ENCODE results near the gene SLC22A3.
A peak's percentile ranks its signal among the peaks of the same experiment; 100 is the strongest.
"Not testable (repeated sequence)": the region's sequence is repeated elsewhere in the genome, so short reads cannot be mapped to it uniquely, and the experiment has no call there.

The SLC22A3 gene

DNA sequence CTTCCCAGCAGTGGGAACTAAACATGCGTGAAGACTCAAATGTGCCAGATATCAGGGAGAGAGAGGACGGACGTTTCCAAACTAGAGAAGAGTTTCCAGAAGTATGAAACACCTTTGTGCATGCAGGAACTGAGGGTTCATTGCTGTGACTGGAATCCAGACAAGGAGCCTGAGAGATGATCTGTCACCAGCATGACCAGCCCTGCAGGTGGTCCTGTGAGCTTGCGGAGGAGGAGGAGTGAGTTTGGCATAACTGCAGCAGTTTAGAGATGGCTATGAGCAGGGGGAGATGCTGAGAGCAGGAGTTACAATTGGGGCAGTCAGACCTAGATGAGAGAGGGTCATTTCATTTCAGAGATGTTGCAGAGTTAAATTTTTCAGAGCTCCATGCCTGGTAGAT, 89.6 kb downstream of the SLC22A3 start:
- no peak for DNase-seq (ENCODE audit: low read depth in 4 of 4, low spot score in 1 of 4)

DNA sequence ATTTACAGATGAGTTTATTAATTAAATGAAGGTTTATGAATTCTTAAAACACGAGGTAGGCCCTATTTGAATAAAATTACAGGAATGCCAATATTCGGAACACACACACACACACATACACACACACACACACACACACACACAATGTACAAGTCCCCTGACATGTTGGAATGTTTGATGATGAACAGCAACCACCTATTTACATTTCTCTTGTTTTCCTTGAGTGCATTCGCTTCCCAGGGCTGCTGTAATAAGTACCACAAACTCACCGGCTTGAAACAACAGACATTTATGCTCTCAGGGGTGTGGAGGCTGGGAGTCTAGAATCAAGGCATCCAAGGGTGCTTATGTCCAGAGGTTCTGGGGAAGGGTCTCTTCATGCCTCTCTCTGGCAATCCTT, 90.3 kb downstream of the SLC22A3 start:
- no peak for DNase-seq (ENCODE audit: low read depth in 4 of 4, low spot score in 1 of 4)

DNA sequence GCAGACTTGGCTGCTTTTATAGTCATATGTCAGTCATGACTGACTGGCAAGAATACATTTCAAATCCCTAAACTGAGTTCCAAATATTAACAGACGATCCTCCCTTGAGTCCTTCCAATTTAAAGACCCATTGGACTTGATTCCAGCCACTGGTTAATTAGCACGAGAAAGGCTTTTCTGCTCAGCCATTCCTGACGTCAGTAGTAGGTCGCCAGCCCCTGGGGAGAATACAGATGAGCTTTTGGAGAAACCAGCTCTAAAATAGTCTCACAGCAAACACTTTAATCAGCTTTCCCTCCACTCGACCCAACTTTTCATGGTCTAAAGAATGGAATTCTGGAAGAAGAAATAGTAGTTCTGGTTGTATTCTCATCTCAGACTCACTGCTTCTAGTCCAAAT, 91.6 kb downstream of the SLC22A3 start:
- DNase-seq (ENCODE audit: low read depth in 4 of 4, low spot score in 1 of 4) = no peak

DNA sequence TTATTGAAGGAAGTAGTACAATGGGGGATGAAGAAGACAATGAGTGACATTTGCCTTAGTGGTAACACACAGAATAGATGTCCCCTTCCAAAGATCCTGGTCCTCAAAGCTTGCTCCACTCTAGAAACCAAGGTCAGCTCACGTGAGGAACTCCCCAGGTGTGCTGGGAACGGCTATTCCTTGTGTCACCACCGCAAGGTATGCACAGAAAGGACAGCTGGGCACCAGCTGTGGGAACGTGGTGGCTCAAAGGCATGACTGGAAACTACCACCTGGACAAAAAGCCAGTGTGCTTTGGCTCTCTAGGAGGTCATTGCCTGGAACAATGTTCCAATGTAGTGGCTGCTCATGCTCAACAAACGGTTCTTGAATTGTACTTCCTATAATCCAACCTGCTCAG, 94.0 kb downstream of the SLC22A3 start:
- no peak for DNase-seq (ENCODE audit: low read depth in 4 of 4, low spot score in 1 of 4)

DNA sequence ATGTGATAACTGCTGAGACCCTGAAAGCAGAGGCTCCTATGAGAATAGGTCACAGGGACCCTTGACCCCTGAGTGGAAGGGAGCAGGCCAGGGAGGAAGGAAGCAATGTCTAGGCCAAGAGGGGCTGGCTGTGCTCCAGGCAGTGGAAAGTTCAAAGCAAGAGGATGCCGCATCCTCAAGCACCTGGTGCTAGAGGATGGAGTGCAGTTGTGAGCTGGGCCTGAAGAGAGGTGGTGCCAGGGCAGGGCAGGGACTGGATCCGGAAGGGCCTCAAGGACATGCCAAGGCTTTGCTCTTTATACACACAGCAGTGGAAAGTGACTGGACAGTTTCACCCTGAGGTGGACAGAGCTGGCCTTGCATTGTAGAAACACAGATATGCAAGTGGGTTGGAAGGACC, 97.0 kb downstream of the SLC22A3 start:
- no peak for DNase-seq (ENCODE audit: low read depth in 4 of 4, low spot score in 1 of 4)

DNA sequence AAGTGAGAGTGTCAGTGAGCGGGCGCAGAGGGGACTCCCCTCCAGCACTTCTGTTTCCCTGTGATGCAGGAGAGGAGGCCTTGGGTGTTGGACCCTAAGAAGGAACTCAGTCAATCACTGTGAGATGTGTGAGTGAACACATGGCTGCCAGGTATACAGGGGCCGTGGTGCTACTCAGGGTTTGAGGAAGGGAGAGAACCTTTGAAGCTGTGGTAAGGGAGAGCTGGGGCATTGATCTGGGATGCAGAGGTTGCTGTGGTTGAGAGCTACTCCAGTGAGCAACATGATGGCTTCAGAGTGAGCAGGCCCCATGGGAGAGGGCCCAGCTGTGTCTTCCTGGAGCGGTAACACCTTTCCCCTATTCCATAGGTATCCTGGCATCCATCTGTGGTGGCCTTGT, 99.2 kb downstream of the SLC22A3 start:
- DNase-seq (ENCODE audit: low read depth in 4 of 4, low spot score in 1 of 4) = no peak

DNA sequence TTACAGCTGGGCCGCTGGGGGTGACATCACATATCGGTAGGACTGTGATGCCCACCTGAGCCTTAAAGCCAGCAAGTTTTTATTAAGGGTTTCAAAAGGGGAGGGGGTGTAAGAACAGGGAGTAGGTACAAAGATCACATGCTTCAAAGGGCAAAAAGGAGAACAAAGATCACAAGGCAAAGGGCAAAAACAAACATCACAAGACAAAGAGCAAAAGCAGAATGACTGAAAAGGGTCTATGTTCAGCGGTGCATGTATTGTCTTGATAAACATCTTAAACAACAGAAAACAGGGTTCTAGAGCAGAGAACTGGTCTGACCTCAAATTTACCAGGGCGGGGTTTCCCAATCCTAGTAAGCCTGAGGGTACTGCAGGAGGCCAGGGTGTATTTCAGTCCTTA, 101.6 kb downstream of the SLC22A3 start:
- not testable (repeated sequence) for DNase-seq (ENCODE audit: low read depth in 4 of 4, low spot score in 1 of 4)

DNA sequence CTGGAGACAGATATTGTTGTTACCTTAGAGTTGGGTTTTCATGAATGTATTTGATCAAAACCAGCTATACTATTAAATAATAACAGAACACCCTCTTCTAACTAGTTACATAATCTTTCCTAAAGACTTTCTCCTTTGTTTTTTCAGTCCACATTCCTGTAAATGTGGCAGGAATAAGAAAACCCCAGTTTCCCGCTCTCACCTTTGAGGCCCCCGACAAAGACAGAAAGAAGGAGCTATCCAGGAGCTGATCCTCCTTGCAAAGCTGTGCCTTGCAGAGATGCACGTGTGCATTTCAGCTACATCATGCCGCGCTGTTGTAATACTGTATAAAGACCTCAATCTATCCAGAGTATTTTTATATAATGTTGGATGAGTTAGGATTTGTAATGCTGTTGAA, 102.7 kb downstream of the SLC22A3 start:
- DNase-seq (ENCODE audit: low read depth in 4 of 4, low spot score in 1 of 4) = no peak

DNA sequence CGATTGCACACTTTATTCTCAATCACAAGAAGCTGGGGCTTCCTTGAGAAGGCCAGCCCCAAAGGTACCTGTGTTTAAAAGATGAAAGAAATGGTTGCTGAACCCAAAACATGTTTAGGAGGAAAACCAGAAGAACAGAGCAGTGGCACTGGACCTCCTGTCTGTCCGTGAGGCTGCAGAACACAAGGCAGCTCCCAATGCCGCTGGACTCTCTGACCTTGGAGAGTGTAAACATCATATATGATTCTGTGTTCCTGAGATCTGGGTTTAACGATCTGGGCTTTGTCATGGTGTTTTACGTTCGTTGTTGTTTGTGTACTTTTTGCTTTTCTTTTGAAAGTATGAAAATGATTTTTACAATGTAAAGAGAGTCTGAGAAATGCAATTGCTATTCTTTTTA, 106.1 kb downstream of the SLC22A3 start:
- DNase-seq (ENCODE audit: low read depth in 4 of 4, low spot score in 1 of 4) = no peak

DNA sequence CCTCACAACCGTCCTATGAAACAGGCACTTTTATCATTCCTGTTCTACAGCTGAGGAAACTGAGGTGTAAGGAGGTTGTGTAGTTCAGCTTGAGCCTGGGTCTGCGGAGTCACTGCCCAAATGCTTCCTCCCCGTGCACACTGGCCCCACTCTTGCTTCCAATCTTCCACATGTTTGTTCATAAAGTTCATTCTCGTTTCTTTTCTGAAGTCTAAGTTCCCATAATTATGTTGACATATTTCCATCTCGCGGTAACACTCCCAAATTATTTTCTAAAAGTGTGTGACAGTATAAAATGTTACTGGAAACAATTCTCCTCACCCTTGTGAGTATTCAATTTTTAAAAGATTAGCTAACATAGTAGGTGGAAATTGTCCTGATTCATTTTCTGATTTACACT, 106.9 kb downstream of the SLC22A3 start:
- no peak for DNase-seq (ENCODE audit: low read depth in 4 of 4, low spot score in 1 of 4)

DNA sequence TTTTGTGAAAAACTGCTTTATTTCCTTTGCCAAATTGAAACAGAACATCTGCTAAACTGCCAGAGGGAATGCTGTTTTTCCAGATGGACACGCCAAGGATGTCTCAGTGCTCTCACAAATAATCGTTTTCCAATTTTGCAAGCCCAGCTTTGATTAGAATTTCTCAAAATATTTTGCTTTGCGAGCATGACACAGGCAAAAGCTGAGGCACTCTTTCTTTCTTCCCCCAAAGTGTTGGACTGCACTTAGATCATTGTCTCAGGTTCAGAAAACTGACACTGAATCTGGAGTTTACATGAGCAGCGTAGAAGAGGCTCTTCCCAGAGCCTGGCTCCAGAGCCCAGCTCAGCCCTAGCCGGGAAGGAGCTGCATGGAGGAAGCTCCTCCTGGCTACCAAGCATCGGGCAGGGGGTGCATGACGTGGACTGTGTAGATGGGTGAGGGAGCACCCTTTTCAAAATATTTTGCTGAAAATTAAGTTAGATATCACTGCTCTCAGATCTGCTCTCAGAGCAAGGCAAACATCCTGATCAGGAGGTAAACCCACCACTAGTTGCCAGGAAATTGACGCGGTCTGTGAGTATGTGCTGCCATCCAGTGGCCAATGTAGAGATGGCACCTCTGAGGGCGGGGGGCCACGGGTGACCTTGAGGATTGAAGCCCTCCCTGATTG, 107.5 kb downstream of the SLC22A3 start:
- DNase-seq (ENCODE audit: low read depth in 4 of 4, low spot score in 1 of 4) = peak; percentile 42 to 54 (median 48)

DNA sequence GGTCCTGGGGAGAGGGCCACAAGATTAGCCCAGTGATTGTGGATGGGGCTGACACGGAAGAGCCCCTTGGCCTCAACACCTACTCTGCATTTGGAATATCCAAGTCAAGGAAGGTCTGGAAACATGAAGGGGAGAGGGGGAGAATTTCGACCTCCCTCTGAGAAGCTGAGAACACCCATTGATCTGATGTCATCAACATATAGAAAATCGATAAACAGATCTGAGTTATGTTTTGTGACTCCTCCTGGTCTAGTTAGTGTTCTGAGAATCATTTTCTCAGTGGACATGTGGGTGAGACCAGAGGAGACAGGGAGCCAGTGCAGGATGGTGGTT, 108.0 kb downstream of the SLC22A3 start:
- no peak for DNase-seq (ENCODE audit: low read depth in 4 of 4, low spot score in 1 of 4)

DNA sequence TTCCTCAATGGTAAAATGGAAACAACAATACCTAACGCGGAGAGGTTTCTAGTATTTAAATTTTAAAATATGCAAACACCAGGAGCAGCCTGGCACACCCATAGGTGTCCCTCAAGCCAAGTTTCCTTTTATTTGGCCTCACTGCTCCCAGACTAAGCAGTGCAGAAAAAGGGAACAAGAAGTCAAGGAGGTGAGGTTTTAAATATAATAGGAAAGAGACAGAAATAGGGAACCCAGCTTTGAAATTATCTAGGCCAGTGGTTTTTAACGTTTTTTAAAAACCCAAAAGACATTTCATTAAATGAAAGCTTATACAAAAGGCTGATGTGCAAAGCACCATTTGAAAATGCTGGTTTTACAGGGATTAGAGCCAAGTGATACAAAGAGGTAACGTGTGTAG, 109.6 kb downstream of the SLC22A3 start:
- no peak for DNase-seq (ENCODE audit: low read depth in 4 of 4, low spot score in 1 of 4)

DNA sequence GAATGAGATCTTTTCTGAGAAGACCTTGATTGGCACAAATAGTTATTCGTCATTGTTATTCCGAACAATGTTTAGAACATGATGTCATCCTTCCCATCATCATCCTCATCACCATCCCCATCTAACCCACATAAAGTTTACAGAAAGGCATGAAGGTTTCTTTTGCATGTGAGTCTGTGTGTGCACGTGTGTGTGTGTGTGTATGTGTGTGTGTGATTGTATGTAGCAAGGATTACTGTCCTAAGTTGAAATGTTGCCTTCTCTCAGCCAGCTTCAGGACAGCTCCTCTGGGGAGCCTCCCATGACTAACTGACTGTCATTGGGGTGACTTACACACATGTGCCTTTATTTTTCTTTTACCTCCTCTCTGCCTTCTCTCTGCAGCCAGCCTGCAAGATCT, 113.5 kb downstream of the SLC22A3 start:
- no peak for DNase-seq (ENCODE audit: low read depth in 4 of 4, low spot score in 1 of 4)

DNA sequence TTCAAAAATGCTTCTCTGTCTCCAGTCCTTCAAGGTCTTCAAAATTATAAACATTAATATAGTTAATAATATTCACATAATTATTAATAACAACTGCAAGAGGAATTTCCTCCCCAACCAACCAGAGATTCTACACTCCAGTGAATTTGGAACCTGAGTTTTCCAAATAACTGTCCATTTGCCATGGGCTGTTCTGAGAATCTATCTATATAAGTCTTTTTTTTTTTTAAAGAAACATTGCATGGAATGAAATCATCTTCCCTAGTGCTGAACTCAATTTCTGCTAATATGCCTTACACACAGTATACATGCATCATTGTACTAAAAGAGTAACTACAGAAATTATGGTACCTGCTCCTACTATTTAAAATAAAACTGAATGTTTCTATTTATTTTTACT, 113.9 kb downstream of the SLC22A3 start:
- DNase-seq (ENCODE audit: low read depth in 4 of 4, low spot score in 1 of 4) = no peak

DNA sequence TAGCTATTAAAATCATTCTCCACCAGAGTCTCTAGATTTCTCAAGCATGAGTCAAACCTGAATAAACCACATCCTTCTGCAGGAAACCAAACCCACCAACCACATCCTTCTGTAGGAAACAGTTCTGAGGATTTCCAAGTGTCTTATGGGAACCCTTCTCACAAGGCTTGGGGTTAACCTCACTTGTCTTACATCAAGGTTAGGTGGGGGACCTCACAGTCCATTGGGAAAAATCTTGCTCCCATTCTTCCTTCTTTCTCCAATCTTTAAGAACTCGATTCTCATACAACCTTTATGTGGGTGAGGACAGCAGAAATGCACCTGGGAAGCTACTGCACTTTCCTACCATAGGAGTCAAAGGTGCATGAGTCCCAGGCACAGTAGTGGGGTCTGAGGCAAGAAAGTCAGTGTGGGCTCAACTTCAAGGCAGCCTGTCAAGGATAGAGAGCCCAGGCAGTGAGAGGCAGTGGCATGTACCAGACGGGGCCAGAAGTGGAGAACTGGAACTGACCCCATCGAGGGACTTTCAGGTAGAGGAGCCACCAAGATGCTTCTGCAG, 114.5 kb downstream of the SLC22A3 start:
- DNase-seq (ENCODE audit: low read depth in 4 of 4, low spot score in 1 of 4) = peak in 2 of 4 experiments; percentile 15 to 27

DNA sequence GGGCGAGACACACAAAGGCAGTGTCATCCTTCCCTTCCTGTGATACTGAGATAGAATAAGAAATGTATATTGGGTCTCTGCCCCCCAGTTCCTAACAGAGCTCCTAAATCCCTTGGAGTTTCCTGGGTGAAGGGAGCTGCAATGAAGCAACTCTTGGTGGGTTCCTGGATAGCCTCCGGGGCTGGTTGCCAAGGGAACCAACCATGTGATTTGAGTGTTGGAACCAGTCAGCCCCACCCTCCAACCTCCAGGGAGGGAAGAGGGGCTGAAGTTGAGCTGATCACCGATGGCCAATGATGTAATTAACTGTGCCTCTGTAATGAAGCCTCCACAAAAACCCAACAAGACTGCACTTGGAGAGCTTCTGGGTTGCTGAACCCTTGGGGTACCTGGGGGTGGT, 116.6 kb downstream of the SLC22A3 start:
- DNase-seq (ENCODE audit: low read depth in 4 of 4, low spot score in 1 of 4) = no peak

DNA sequence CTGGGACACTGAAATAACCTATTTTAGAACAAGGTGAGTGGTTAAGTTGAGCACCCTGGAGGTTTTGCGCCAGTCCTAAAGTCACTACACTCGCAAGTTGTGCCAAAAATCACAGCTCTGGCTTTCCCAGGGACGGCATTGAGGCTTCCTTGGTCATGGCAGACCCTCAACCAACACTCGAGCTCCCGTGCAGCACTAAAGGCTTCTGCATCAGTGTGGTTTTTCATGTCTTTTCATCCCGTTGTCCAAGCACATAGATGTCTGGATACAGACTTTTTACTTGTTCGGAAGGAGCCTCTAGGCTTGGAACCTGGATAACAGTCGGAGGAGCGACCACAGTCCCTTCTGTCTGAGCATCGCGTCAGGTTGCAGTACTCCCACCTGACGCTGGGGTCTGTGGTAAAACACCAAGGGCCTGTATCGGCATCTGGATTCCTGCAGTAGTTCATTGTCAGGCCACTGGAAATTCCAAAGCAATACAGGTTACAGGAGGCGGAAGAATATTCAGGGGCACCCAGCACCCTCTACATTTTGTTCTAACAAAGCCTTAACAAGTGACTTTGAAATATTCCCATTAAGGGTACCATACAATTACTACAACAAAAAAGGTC, 119.2 kb downstream of the SLC22A3 start:
- DNase-seq (ENCODE audit: low read depth in 4 of 4, low spot score in 1 of 4) = not testable (repeated sequence)

DNA sequence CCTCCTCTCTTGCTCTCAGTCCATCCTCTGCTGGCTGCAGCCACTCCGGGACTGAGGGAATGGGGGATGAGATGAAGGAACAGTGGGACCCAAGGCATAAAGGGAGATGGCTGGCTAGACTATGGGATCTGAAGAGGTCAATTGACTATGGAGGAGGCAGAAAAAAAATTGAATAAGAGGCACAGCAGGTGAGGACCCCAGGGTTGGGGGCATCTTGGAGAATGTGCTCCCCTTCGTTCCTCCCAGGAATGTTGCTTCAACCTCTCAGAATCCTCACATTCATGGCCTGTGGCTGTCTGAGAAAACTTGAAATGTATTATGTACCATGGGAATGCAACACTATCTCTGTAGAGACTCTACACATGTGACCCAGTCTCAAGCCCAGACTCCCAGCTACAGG, 121.0 kb downstream of the SLC22A3 start:
- no peak for DNase-seq (ENCODE audit: low read depth in 4 of 4, low spot score in 1 of 4)

DNA sequence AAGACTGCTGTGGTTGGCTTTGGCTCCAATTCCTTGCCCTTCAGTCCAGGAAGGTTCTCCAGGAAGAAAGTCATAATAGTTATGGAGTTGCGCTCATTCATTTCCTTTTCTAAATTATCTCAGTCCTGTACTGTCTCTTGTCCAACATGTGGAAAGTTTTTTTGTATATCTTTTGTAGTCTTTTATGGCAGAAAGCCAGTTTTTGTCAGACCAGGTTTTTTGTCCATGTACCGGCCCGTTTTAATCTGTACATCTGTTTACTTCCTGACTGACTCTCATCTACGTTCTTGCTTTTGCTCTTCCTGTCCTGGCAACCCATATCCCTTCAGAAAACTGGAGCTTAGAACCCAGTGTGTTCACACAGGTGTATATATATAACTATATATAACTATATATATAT, 127.9 kb downstream of the SLC22A3 start:
- not testable (repeated sequence) for DNase-seq (ENCODE audit: low read depth in 4 of 4, low spot score in 1 of 4)

DNA sequence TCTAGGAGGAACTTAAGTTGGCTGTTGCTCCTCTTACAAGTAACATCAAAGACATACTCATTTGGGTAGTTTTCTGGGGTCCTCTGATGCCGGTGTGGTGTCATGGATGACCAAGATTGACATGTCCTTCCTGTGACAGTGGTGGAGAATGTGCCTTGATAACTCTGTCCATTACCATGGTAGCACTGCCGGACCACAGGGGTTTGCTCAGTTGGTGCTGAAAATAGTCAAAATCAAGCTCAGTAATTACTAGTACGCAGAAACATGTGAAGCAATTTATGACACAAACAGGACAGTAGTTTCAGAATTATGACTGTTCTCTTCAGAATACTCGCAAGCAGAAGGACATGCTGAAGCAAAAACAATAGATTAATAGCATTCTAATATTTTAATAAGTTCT, 128.9 kb downstream of the SLC22A3 start:
- DNase-seq (ENCODE audit: low read depth in 4 of 4, low spot score in 1 of 4) = not testable (repeated sequence)

DNA sequence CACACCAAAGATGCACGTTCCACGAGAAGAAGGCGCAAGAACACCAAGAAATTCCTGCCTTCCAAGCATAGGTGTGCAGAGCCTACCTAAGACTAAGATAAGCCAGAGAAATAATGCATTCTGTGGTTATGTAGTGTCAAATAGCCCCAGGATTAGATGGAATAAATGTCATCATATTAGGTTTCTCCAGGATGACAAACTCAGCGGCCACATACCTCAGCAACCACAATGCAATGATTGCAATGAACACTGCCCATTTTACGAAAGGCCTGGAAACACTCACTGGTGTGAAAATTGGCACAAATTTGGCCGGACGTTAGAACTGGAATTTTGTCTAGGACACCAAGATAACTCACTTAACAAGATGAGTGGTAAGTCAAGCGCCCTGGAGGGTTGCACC, 129.7 kb downstream of the SLC22A3 start:
- DNase-seq (ENCODE audit: low read depth in 4 of 4, low spot score in 1 of 4) = no peak

DNA sequence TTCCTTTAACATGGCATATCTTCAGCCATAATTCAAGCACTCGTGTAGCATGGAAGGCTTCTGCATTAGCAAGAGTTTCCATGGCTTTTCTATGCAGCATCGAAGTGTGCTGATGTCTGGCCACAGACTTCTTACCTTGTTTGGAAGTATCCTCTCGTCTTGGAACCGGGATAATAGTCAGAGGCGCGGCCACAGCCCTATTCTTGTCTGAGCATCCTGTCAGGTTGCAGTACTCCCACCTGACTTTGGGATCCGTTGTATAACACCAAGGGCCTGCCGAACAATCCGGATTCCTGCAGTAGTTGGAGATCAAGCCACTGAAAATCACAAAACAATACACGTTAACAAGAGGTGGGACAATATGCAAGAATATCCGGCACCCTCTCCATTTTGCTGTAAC, 138.9 kb downstream of the SLC22A3 start:
- no peak for DNase-seq (ENCODE audit: low read depth in 4 of 4, low spot score in 1 of 4)

Data from stimulated activated CD4-positive, alpha-beta T cell treated with anti-CD3 and anti-CD28 coated beads, Interleukin-1b, Interleukin-23, amount 100 ng/mL, for 24 hours (primary cell).